Fibroblast of lung (primary cell): ENCODE measurements around the gene NHSL1. TPM values are rescaled to one million over a fixed set of nuclear protein-coding genes. Genes with fewer than 3 reads are reported as not detected.

ENCODE experiments used
- DNase-seq, 2 donors: peaks; one replicate each; pipeline versions ENCODE4 v3.0.0 to v3.0.0-alpha.2; 2010; ENCODE audit warnings: low read depth in 2 of 2
- H2AFZ ChIP-seq: 2 replicates; pipeline ENCODE4 v1.5.1; 2012; ENCODE audit warnings: low read length, control low read depth, inconsistent platforms
- H3K27ac ChIP-seq: 2 replicates; pipeline ENCODE4 v1.5.1; 2011; ENCODE audit warnings: low read length, control low read depth; ENCODE audit not compliant: insufficient read depth
- H3K27me3 ChIP-seq: 2 replicates; pipeline ENCODE4 v1.5.1; 2011; ENCODE audit warnings: mild to moderate bottlenecking, low read length; ENCODE audit not compliant: control insufficient read depth, insufficient read depth
- H3K36me3 ChIP-seq: 2 replicates; pipeline ENCODE4 v1.5.1; 2011; ENCODE audit warnings: low read length; ENCODE audit not compliant: control insufficient read depth, insufficient read depth
- H3K4me1 ChIP-seq: 2 replicates; pipeline ENCODE4 v1.5.1; 2011; ENCODE audit warnings: low read length; ENCODE audit not compliant: control insufficient read depth, insufficient read depth; ENCODE audit errors: extremely low read depth
- H3K4me2 ChIP-seq: 2 replicates; pipeline ENCODE4 v1.5.1; 2011; ENCODE audit warnings: low read length, control low read depth; ENCODE audit not compliant: insufficient read depth; ENCODE audit errors: extremely low read depth
- H3K4me3 ChIP-seq, 4 experiments: fragments of 200-600 bp in 1 of 4; sonication (generic) in 1 of 4; replicated peaks in 1 of 4; 2 replicates each; pipeline ENCODE4 v1.5.1; 2011 to 2016; ENCODE audit warnings: low read length in 4 of 4, low read depth in 3 of 4, mild to moderate bottlenecking in 3 of 4, control low read depth in 2 of 4, inconsistent platforms in 1 of 4, mixed read lengths in 1 of 4; ENCODE audit not compliant: insufficient read depth in 1 of 4; ENCODE audit errors: control extremely low read depth in 1 of 4
- H3K79me2 ChIP-seq: 2 replicates; pipeline ENCODE4 v1.5.1; 2012; ENCODE audit warnings: mild to moderate bottlenecking, low read length, inconsistent platforms; ENCODE audit not compliant: control insufficient read depth, insufficient read depth
- H3K9ac ChIP-seq: 2 replicates; pipeline ENCODE4 v1.5.1; 2011; ENCODE audit warnings: mild to moderate bottlenecking, low read length, control low read depth; ENCODE audit not compliant: insufficient read depth
- H3K9me3 ChIP-seq: 2 replicates; pipeline ENCODE4 v1.5.1; 2012; ENCODE audit warnings: low read depth, low read length; ENCODE audit not compliant: control insufficient read depth, insufficient read depth
- H4K20me1 ChIP-seq: 2 replicates; pipeline ENCODE4 v1.5.1; 2011; ENCODE audit warnings: low read length; ENCODE audit not compliant: control insufficient read depth, insufficient read depth; ENCODE audit errors: extremely low read depth
- EZH2 ChIP-seq: IDR thresholded peaks from 2 replicates; pipeline ENCODE4 v1.5.1; 2012; ENCODE audit warnings: low read length, control low read depth, mild to moderate bottlenecking; ENCODE audit errors: missing control alignments
- polyA plus RNA-seq, 2 donors: library from polyadenylated mRNA; depleted of rRNA in 1 of 2; stranded (reverse) in 1 of 2; unstranded in 1 of 2; fragments of >200 nt; gene quantifications; 2 replicates each; pipeline ENCODE4 v1.2.1, GENCODE V29; 2011 to 2012; ENCODE audit warnings: missing spikeins in 1 of 2
- total RNA-seq: library from RNA; depleted of rRNA; stranded (reverse); fragments of >200 nt; gene quantifications from 2 replicates; pipeline ENCODE4 v1.2.1, GENCODE V29; 2014
- TF ChIP-seq, protein P1 (sequence below), 2 donors: IDR thresholded peaks in 1 of 2; conservative IDR thresholded peaks in 1 of 2; 1 replicate in 1 of 2; 2 replicates in 1 of 2; pipeline ENCODE4 v1.5.1; 2011 to 2012; ENCODE audit warnings: low read length in 2 of 2, control low read depth in 1 of 2, inconsistent platforms in 1 of 2, low read depth in 1 of 2, mild to moderate bottlenecking in 1 of 2

Gene NHSL1
- total and polyA plus RNA-seq, 2 donors (not counting 1 experiment from before 2014, with no cell fraction given): 9.5 to 10.6 TPM

- no peaks in the 10 kb centered on the region for H3K27me3 ChIP-seq
- no peak for TF ChIP-seq EZH2
- TF ChIP-seq, protein P1, sequence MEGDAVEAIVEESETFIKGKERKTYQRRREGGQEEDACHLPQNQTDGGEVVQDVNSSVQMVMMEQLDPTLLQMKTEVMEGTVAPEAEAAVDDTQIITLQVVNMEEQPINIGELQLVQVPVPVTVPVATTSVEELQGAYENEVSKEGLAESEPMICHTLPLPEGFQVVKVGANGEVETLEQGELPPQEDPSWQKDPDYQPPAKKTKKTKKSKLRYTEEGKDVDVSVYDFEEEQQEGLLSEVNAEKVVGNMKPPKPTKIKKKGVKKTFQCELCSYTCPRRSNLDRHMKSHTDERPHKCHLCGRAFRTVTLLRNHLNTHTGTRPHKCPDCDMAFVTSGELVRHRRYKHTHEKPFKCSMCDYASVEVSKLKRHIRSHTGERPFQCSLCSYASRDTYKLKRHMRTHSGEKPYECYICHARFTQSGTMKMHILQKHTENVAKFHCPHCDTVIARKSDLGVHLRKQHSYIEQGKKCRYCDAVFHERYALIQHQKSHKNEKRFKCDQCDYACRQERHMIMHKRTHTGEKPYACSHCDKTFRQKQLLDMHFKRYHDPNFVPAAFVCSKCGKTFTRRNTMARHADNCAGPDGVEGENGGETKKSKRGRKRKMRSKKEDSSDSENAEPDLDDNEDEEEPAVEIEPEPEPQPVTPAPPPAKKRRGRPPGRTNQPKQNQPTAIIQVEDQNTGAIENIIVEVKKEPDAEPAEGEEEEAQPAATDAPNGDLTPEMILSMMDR (conservative IDR thresholded peaks at IDR 0.05 in 1 of 2, IDR thresholded peaks at IDR 0.05 in 1 of 2; ENCODE audit: low read depth in 1 of 2, low read length in 2 of 2): no peak
- H3K9me3 ChIP-seq: no peaks in the 10 kb centered on the region
- no peak overlapping the region for H3K4me3 ChIP-seq
- H3K27ac ChIP-seq: no peak overlapping the region
- no peak overlapping the region for H2AFZ ChIP-seq
- no peak overlapping the region for H3K4me2 ChIP-seq
- DNase-seq: no peak
- no peak overlapping the region for H3K9ac ChIP-seq
- H3K79me2 ChIP-seq: no peaks in the 10 kb centered on the region
- H4K20me1 ChIP-seq: no peaks in the 10 kb centered on the region
- peaks cover 2% of the 10 kb centered on the region for H3K4me1 ChIP-seq
- no peaks in the 10 kb centered on the region for H3K36me3 ChIP-seq
Measured at GRCh38 chr6:138522611-138523010, 23.3 kb upstream of the NHSL1 start.

DNA sequence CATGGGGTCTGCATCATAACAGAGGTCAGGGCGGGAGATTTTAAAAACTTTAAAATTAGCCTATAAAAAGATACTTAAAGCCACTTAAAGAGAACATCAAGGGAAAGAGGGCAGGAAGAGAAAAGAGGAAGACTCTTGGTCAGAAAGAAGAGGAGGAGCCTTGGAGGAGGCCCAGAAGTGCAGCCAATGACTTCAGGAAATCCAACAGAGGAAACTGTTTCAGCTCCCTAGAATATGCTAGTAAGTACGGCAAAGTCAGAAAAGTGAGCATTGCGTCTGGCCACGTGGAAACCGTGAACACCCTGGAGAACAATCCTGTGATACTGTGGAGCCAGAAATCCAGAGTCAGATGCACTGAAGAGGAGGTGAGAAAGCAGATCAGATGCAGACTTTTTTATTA, 22.5 kb upstream of the NHSL1 start:
- no peak overlapping the region for H3K9ac ChIP-seq
- no peak for DNase-seq
- no peak overlapping the region for H3K4me2 ChIP-seq
- no peak overlapping the region for H2AFZ ChIP-seq
- TF ChIP-seq EZH2: no peak
- TF ChIP-seq, protein P1 (conservative IDR thresholded peaks at IDR 0.05 in 1 of 2, IDR thresholded peaks at IDR 0.05 in 1 of 2; ENCODE audit: low read depth in 1 of 2, low read length in 2 of 2): no peak
- no peaks in the 10 kb centered on the region for H3K9me3 ChIP-seq
- no peaks in the 10 kb centered on the region for H3K79me2 ChIP-seq
- no peak overlapping the region for H3K4me3 ChIP-seq
- no peaks in the 10 kb centered on the region for H3K36me3 ChIP-seq
- no peak overlapping the region for H3K27ac ChIP-seq
- H3K27me3 ChIP-seq: no peaks in the 10 kb centered on the region
- peaks cover 2% of the 10 kb centered on the region for H4K20me1 ChIP-seq
- peaks cover under 1% of the 10 kb centered on the region for H3K4me1 ChIP-seq

DNA sequence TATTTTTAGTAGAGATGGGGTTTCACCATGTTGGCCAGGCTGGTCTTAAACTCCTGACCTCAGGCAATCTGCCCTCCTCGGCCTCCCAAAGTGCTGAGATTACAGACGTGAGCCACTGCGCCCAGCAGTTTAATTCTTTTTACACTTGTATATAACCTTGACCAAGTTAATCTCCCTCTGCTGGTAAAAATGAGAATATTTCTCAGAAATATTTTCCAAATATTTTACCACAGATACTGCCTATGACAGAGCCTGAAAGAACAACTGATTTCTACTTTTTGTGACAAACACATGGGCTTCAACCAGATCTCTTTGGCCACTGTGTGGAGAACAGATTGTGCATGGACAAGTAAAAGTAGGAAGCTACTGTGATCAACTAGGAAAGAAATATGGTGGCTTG, 21.2 kb upstream of the NHSL1 start:
- Histone ChIP-seq H3K36me3 (peaks cover 1% of the 10 kb centered on the region), H3K4me3 (no peak overlapping the region), H3K4me2 (no peak overlapping the region), H3K27ac (no peak overlapping the region), H3K4me1 (no peaks in the 10 kb centered on the region), H4K20me1 (peaks cover 2% of the 10 kb centered on the region), H3K27me3 (no peaks in the 10 kb centered on the region), H3K79me2 (peaks cover 1% of the 10 kb centered on the region), H3K9ac (no peak overlapping the region), H3K9me3 (no peaks in the 10 kb centered on the region), H2AFZ (no peak overlapping the region)
- peak in 1 of 2 donors; percentile 57 for DNase-seq
- no peak for TF ChIP-seq EZH2
- TF ChIP-seq, protein P1 (conservative IDR thresholded peaks at IDR 0.05 in 1 of 2, IDR thresholded peaks at IDR 0.05 in 1 of 2; ENCODE audit: low read depth in 1 of 2, low read length in 2 of 2): peak; percentile 15 to 32
